Activated B cell treated with CpG ODN at 0.5 μM for 24 hours (primary cell): Measurements from ENCODE around the gene HACD2. TPM values are rescaled to one million over a fixed set of nuclear protein-coding genes. Genes with fewer than 3 reads are reported as not detected.

ENCODE experiments used
- ATAC-seq: fragments of 200-7000 bp; cut with Tn5 transposase; one replicate; pipeline ENCODE4 v1.10.0; 2021; ENCODE audit warnings: low read depth, mild to moderate bottlenecking, moderate library complexity
- CTCF ChIA-PET: fragments of 350-600 bp; sonication (Branson Sonifier 250); formaldehyde crosslinking; loops from one replicate; lab custom pipeline; 2021; ENCODE audit warnings: antibody characterized with exemption; lab: Charles Lee
- POLR2A ChIA-PET: fragments of 350-600 bp; sonication (Branson Sonifier 250); formaldehyde crosslinking; loops from one replicate; lab custom pipeline; 2021; ENCODE audit warnings: antibody characterized with exemption; lab: Charles Lee
- DNase-seq: peaks from one replicate; pipeline ENCODE4 v3.0.0; 2022
- H3K27ac Mint-ChIP-seq: one replicate; pipeline ENCODE4 v1.8.0; 2020; ENCODE audit warnings: mixed read lengths
- H3K27me3 Mint-ChIP-seq: one replicate; pipeline ENCODE4 v1.8.0; 2021; ENCODE audit warnings: mixed read lengths
- H3K36me3 Mint-ChIP-seq: one replicate; pipeline ENCODE4 v1.8.0; 2021; ENCODE audit warnings: low read depth, mixed read lengths
- H3K4me1 Mint-ChIP-seq: one replicate; pipeline ENCODE4 v1.8.0; 2021; ENCODE audit warnings: mixed read lengths
- H3K4me3 Mint-ChIP-seq: one replicate; pipeline ENCODE4 v1.8.0; 2020; ENCODE audit warnings: mild to moderate bottlenecking, mixed read lengths
- H3K9me3 Mint-ChIP-seq: one replicate; pipeline ENCODE4 v1.8.0; 2020; ENCODE audit warnings: mixed read lengths
- CTCF ChIP-seq: fragments of 200-600 bp; IDR thresholded peaks from one replicate; pipeline ENCODE4 v1.8.0; 2022; ENCODE audit warnings: antibody characterized with exemption, mild to moderate bottlenecking
- intact Hi-C: fragments of 100-400 bp; cut with micrococcal nuclease; formaldehyde crosslinking; loops from one replicate; pipeline ENCODE4 v1.15.1; 2024
- total RNA-seq: library from RNA; stranded (reverse); gene quantifications from 2 replicates; pipeline ENCODE4 v1.2.3, GENCODE V29; 2022

HACD2 gene
- total RNA-seq, 1 donor from 2014 or later, result 32.9 TPM

- Mint-ChIP-seq H3K27me3 (no peaks in the 10 kb centered on the region), H3K36me3 (no peaks in the 10 kb centered on the region), H3K4me3 (no peak overlapping the region), H3K27ac (no peak overlapping the region), H3K4me1 (peaks cover 11% of the 10 kb centered on the region), H3K9me3 (no peaks in the 10 kb centered on the region)
- no peak for TF ChIP-seq CTCF
- ChIA-PET CTCF (no interaction called here), POLR2A (no interaction called here)
- DNase-seq (no peak), ATAC-seq (no peak)
- intact Hi-C loops, result no loop called here
Observed at GRCh38 chr3:123623346-123623880, 38.6 kb upstream of the HACD2 start.

GRCh38 chr3:123622766-123623165 is 37.9 kb upstream of the HACD2 start:
- intact Hi-C loops, result no loop called here
- H3K27me3 Mint-ChIP-seq, result no peaks in the 10 kb centered on the region
- H3K27ac Mint-ChIP-seq, result no peak overlapping the region

GRCh38 chr3:123621850-123622189 is 37.0 kb upstream of the HACD2 start:
- ChIA-PET CTCF (no interaction called here), POLR2A (no interaction called here)
- no peak for DNase-seq
- Mint-ChIP-seq H3K36me3 (no peaks in the 10 kb centered on the region), H3K27ac (no peak overlapping the region), H3K27me3 (no peaks in the 10 kb centered on the region), H3K4me1 (peaks cover 19% of the 10 kb centered on the region), H3K4me3 (no peak overlapping the region), H3K9me3 (no peaks in the 10 kb centered on the region)
- TF ChIP-seq CTCF, result no peak
- no peak for ATAC-seq
- intact Hi-C loops, result no loop called here

More at GRCh38 chr3:123622766-123623165, 37.9 kb upstream of the HACD2 start:
- Mint-ChIP-seq H3K4me3 (no peak overlapping the region), H3K9me3 (no peaks in the 10 kb centered on the region), H3K36me3 (no peaks in the 10 kb centered on the region), H3K4me1 (peaks cover 18% of the 10 kb centered on the region)
- TF ChIP-seq CTCF, result no peak
- DNase-seq (no peak), ATAC-seq (no peak)
- CTCF ChIA-PET, result no interaction called here
- POLR2A ChIA-PET, result no interaction called here

- CTCF ChIA-PET, result interaction anchor here (1.1 kb wide), 1 partner anchor 20 kb away, joined by 6 read pairs; no protein-coding TSS in a partner anchor
- TF ChIP-seq CTCF, result no peak
- POLR2A ChIA-PET, result no interaction called here
- Mint-ChIP-seq H3K9me3 (no peaks in the 10 kb centered on the region), H3K27ac (no peak overlapping the region), H3K4me3 (no peak overlapping the region), H3K36me3 (no peaks in the 10 kb centered on the region), H3K27me3 (no peaks in the 10 kb centered on the region), H3K4me1 (peaks cover 19% of the 10 kb centered on the region)
- DNase-seq, result no peak
- intact Hi-C loops, result no loop called here
- ATAC-seq, result no peak
Observed at GRCh38 chr3:123621186-123621849, 36.5 kb upstream of the HACD2 start.

GRCh38 chr3:123620343-123620742 is 35.5 kb upstream of the HACD2 start:
- TF ChIP-seq CTCF, result no peak
- no peaks in the 10 kb centered on the region for H3K27me3 Mint-ChIP-seq
- intact Hi-C loops, result no loop called here
- H3K27ac Mint-ChIP-seq, result no peak overlapping the region
- H3K4me1 Mint-ChIP-seq, result peaks cover 19% of the 10 kb centered on the region
- ATAC-seq (no peak), DNase-seq (no peak)
- ChIA-PET POLR2A (interaction anchor here (1.3 kb wide), 1 partner anchor 35 kb away, joined by 3 read pairs; no protein-coding TSS in a partner anchor), CTCF (interaction anchor here (1.1 kb wide), 1 partner anchor 21 kb away, joined by 6 read pairs; no protein-coding TSS in a partner anchor)
- no peaks in the 10 kb centered on the region for H3K36me3 Mint-ChIP-seq
- no peaks in the 10 kb centered on the region for H3K9me3 Mint-ChIP-seq
- no peak overlapping the region for H3K4me3 Mint-ChIP-seq
